Measurements from ENCODE around the gene PRSS22.
A peak's percentile ranks its signal among the peaks of the same experiment; 100 is the strongest.

PRSS22 gene

DNA sequence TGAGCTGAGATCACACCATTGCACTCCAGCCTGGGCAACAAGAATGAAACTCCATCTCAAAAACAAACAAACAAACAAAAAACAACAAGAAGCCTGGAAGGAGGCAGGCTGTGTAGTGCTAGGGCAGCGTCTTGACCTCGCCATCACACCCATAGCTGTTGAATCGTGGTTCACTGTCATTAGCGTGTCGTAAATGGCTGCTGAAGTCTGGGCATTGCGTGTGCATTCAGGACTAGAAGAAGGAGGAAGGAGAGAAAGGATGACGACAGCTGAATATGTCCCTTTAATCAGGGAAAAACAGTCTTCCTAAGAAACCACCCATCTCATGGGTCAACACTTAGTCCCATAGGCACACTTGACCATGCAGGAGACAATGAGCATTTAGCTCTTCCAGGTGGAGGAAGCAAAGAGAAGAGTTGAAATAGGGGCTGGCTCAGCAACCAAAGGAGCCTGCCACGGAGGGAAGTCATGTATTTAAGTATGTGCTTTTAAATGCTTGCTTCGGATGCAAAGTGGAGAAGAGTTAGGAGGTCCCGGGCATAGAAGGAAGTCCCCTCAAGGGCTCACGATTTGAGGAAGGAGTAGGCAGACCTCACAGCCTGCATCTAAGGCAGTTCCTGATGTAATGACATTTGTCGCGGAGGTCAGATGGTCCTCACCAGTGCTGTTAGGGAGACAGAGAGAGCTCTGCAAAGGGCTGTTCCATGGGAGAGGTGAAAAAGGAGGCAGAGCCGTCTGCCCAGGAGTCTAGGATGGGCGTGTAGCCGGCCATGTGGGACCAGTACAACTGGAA, 8.8 kb downstream of the PRSS22 start:
- no peak for TF ChIP-seq ZNF274 (IDR thresholded peaks at IDR 0.05; ENCODE audit: low read depth, low read length)
- H3K4me3 ChIP-seq (ENCODE audit: low read length), result no peak overlapping the region

DNA sequence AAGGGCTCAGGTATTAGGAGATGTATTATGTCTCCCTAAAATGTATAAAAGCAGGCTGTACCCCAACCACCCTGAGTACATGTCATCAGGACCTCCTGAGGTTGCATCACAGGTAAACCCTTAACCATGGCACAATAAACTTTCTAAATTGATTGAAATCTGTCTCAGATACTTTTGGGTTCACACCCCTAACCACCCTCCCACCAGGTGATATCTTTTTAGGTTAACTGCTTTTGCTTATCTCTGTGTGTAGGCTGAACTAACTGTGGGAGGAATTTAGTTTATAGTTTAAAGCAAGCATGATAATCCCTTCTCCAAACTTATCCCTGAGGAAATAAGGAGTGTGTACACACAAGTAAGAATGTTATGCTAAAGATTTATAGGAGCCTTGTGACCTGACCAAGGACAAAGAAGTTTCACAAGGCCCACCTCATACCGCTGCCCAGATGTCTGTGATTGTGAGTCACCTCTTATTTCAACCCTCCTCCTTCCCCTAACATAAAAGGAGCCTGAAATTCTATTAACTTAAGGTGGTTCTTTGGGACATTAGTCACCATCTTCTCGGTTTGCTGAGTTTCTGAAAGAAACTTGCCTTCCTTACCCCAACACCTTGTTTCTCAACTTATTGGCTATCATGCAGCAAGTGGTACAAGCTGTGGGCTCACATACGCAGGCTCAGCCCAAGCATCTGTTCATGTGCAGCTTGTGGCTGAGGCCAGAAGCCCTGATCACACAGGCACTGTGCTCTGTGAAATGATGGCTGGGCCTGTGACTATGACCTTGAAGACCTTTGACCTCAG, 11.3 kb downstream of the PRSS22 start:
- H3K4me3 ChIP-seq (ENCODE audit: low read length), result no peak overlapping the region
- TF ChIP-seq ZNF274 (IDR thresholded peaks at IDR 0.05; ENCODE audit: low read depth, low read length), result no peak

DNA sequence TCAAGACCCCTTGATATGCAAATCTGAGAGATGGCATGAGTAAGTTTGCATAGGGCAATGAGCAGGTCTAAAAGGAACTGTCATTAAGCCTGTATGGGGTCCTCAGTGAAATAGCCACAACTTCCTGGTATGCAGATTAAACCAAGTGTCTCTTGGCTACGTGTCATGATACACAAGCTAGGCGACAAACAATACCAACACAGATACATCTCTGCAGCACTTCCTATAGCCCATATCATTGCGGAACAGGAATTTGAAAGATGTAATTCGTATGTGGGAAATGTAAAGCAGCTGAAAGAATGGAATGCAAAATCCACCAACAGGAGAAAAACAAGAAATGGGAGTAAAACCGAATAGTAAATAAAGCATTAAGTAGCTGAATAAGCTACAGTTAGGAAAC, 12.9 kb downstream of the PRSS22 start:
- no peak overlapping the region for H3K4me3 ChIP-seq (ENCODE audit: low read length)
- TF ChIP-seq ZNF274 (IDR thresholded peaks at IDR 0.05; ENCODE audit: low read depth, low read length), result no peak

DNA sequence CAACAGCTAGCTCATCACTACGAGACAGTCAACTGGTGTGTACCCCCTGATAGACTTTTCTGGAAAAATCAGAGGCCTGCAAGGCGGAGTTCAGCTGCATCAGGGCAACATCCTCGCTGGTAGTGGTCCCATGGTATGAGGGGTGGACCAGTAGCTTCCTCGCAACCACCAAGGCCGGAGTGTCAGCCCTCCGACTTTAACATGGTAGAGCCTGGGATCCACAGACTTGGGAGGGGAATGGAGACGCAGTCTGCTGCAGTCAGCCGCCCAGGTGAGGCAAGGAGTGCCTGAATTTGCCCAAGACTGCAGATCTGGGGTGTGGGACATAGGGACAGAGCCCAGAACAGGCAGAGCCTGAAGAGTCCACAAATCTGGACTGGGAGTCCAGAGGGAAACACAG, 14.4 kb downstream of the PRSS22 start:
- TF ChIP-seq ZNF274 (IDR thresholded peaks at IDR 0.05; ENCODE audit: low read depth, low read length), result no peak
- no peak overlapping the region for H3K4me3 ChIP-seq (ENCODE audit: low read length)

DNA sequence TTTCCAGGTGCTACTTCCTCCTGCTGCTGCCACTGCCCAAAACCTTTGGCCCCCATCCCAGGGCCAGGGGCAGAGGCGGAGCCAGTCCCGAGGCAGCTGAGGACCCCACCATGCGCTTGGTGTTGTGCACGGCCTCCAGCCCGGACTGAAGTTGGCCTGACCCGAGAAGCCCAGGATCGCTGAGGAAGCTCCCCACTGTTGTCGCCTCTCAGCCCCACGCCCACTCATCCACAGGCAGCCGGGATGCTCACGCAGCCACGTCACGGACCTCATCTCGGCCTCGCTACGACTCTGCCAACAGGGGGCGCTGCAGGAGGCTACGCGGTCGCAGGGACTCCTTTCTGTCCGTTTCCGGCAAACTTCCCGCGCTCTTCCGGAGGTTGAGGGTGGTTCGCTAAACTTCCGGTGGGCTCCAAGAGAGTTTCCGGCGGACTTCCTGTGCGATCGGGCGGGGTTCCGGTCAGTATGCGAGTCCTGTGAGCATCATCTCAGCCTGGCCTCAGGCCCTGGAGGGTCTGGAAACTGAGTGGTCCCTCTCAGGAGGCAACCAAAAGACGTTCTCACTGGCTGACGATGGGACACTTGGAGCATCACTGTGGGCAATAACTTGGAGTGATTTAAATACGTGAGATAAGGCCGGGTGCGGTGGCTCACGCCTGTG, 15.5 kb downstream of the PRSS22 start:
- TF ChIP-seq ZNF274 (IDR thresholded peaks at IDR 0.05; ENCODE audit: low read depth, low read length), result no peak
- H3K4me3 ChIP-seq (ENCODE audit: low read length), result peak overlapping the region; percentile 27; the same call in 1 of the 2 replicates

DNA sequence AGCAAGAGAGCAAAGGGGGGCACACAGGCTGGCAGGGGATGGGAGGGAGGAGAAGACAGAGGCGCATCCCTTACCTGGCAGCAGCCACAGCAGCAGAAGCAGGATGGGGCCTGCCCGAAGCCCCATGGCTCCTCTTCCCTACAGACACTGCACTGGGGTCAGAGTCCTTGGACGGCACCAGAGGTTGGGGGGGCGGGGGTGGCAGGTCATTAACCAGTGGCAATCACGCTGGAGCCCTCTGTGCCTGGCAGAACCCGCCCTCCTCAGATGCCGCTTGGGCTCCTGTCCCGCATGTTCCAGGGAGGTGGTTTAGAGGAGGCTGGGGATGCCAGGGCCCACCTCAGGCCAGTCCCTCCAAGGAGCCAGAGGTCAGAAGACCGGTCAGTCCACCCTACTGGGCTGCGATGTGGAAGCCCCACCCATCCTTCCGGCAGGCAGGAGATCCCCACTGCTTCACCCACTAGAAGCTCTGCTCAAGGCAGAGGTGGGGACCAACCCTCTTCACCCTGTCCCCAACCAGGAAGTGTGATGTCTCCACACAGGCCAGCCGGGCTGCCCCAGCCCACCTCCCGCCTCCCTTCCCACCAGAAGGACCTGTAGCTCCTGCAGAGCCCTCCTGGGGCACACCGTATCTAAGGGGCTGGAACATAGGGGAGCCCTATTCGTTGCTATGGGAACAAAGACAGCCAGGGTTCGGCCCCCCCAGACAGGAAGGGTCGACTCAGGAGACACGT, 16.2 kb downstream of the PRSS22 start:
- peak overlapping the region; percentile 27; the same call in 1 of the 2 replicates for H3K4me3 ChIP-seq (ENCODE audit: low read length)
- no peak for TF ChIP-seq ZNF274 (IDR thresholded peaks at IDR 0.05; ENCODE audit: low read depth, low read length)

DNA sequence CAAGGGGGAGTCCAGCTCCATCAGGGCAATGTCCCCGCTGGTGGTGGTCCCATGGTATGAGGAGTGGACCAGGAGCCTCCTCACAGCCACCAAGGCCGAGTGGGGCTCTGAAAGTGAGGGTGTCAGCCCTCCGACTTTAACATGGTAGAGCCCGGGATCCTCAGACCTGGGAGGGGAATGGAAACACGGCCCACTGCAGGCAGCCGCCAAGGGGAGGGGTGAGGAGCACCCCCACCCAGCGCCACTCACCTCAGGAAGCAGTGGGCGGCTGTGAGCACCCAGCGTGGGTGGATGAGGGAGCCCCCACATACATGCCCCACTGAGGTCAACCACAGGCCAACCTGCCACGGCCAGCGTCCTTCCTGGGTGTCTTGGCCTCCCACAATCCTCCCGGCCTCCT, 17.1 kb downstream of the PRSS22 start:
- H3K4me3 ChIP-seq (ENCODE audit: low read length), result no peak overlapping the region
- no peak for TF ChIP-seq ZNF274 (IDR thresholded peaks at IDR 0.05; ENCODE audit: low read depth, low read length)

DNA sequence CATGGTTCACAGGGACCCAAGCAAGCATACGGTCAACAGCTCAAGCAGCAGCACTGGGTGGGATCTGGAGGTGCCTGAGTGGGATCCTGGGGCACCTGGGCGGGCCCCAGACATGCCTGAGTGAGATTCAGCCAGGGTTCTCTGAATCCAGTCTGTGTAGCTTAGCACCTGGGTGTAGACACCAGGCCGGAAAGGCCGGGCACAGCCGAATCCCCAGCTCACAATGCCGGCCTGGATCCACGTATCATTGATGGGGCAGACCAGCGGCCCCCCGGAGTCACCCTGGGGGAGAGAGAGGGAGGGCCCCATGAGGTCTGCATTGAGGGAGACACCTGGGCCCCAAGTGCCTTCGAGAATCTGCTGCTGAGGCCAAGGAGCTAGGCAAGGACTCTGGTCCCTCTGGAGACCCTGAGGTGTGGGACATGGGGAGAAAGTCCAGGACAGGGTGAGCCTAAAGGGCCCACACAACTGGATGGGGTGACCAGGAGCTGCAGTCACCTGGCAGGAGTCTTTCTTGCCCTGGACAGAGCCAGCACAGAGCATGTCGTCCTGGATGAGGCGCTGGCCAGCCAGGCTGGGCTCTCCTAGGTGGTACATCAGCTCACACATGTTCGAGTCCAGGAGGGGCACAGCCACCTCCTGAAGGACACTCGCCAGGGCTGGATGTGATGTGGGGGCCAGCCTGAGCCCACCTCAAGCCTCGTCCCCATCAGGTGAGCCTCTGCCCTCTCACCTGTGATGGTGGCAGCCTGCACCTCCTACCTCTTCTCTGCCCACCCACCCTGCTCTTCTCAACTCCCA, 18.1 kb downstream of the PRSS22 start:
- TF ChIP-seq ZNF274 (IDR thresholded peaks at IDR 0.05; ENCODE audit: low read depth, low read length), result no peak
- H3K4me3 ChIP-seq (ENCODE audit: low read length), result no peak overlapping the region

DNA sequence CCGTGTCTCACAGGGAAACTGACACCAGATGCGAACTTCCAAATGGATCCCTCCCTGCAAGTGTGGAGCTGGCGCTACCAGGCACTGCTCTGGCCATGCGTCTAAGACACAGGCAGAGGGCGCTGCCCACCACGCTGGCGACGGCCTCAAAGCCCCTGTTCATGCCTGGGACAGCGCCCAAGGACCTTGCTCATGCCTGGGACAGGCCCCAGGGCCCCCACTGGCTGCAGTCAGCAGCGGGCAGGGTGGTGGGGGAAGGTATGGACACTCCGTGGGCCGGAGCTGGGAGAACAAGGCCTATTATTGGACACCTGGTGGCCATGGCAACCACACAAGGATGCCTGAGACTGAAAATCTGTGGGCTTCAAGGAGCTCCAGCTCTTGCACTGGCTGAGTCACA, 19.0 kb downstream of the PRSS22 start:
- TF ChIP-seq ZNF274 (IDR thresholded peaks at IDR 0.05; ENCODE audit: low read depth, low read length), result no peak
- no peak overlapping the region for H3K4me3 ChIP-seq (ENCODE audit: low read length)

DNA sequence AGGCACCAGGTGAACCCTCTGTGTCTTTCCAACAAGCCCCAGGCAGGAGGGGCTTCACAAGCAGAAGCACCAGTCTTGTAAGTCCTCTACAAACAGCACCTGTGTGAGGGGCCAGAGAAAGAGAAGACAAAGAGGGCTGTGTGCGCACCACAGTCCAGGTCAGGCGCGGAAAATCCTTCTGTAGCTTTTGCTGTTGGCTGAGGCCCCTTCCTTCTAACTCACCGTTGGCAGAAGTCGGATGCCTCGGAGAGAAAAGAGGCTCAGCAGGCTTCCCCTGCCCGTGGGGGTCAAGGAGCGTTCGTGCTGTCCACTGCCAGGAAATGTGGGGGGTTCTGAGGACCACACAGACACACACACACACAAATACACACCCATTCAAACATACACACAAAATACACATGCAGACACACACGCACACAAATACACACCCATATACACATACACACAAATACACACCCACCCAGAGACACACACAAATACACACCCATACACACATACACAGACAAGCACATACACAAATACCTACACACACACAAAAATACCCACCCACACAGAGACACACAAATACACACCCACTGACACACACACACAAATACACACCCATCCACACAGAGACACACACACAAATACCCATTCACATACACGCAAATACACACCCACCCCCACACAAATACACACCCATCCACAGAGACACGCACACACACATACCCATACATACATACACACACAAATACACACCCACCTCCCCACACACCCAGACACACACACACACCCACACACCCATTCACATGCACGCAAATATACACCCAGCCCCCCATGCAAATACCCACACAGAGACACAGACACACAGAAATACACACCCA, 21.1 kb downstream of the PRSS22 start:
- no peak overlapping the region for H3K4me3 ChIP-seq (ENCODE audit: low read length)
- TF ChIP-seq ZNF274 (IDR thresholded peaks at IDR 0.05; ENCODE audit: low read depth, low read length), result no peak

DNA sequence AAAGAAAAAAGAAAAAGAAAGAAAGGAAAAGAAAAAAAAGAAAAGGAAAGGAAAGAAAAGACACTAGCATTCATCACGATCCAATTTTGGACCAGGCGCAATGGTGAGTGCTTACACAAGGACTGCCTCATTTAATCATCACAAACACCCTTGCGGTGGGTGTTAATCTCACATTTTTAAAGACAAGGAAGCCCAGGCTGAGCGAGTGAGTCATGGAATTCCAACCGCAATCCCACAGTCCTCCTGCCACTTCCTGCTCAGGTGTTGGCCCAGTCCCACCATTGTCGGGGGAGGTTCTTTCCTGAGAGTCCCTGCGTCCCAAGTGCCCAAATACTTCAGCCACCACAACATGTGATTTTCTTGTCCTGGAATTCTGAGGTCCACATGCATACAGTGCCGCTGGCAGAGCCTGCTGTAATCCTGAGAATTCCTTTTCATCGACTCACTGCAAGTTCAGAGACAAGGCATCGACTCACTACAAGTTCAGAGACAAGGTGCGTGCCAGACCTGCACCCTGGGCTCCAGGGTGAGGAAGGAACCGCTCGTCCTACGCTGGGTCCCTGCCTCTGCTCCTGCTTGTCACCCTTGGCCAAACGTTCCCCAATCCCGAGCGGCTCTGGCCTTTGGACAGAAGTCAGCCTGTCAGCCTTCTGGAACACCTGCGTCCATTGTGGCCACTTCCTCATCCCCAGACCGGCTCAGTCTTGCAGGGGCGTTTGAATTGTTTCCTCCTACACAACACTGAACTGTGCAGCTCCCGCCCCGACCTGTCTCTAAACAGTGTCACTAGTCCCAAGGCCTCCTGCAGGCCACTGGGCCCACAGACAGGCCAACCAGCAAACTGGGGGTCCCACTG, 22.1 kb downstream of the PRSS22 start:
- TF ChIP-seq ZNF274 (IDR thresholded peaks at IDR 0.05; ENCODE audit: low read depth, low read length), result no peak
- no peak overlapping the region for H3K4me3 ChIP-seq (ENCODE audit: low read length)

DNA sequence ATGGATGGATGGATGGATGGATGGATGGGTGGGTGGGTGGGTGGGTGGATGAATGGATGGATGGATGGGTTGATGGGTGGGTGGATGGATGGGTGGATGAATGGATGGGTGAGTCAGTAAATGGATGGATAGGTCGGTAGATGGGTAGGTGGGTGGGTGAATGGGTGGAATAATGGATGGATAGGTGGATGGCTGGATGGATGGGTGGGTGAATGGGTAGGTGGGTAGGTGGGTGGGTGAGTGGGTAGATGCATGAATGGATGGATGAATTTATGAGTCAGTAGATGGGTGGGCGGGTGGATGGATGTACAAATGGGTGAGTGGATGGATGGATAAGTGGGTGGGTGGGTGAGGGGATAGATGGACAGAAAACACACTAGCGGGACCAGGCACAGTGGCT, 23.0 kb downstream of the PRSS22 start:
- no peak overlapping the region for H3K4me3 ChIP-seq (ENCODE audit: low read length)
- no peak for TF ChIP-seq ZNF274 (IDR thresholded peaks at IDR 0.05; ENCODE audit: low read depth, low read length)
